Measurements from ENCODE around the gene RAB40C. TPM values are rescaled to one million over a fixed set of nuclear protein-coding genes. Genes with fewer than 3 reads are reported as not detected.

Gene RAB40C
- total and polyA plus RNA-seq, 9 of the 15 experiments (the other 6 are each of a cell fraction or from before 2014, with no cell fraction given) = 0.17 to 23.4 (median 8.7) TPM

DNA sequence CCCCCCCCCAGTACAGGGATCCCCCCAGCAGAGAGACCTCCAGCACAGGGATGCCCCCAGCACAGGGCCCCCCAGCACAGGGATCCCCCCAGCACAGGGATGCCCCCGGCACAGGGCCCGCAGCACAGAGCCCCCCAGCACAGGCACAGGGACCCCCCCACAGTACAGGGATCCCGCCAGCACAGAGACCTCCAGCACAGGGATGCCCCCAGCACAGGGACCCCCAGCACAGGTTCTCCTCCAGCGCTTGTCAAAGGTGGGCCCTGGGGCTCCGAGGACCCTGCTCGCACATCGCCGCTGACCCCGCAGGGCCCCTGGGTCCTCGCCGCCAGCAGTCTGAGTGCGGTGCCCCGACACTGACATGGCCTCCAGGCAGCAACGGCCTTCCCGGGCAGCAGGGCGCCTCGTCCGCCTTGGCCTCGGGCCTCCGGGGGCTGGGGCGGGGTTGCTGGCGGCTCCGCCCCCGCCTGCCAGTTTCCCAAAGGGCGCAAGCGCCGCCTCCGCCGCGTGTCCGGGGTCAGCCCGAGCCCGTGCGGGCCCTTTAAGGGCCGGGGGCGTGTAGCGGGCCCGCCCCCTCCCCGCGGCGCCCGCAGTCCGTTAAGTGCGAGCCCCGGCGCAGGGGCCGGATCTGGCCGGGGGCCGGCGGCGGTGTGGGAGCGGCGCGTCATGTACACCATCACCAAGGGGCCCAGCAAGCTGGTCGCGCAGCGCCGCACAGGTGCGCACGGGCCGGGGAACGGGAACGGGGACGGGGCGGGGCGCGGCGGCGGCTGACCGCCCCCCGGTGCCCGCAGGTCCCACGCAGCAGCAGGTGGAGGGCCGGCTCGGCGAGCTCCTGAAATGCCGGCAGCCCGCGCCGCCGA lies 51.7 kb downstream of the RAB40C start, which contains the start of gene MCRIP2 (continued):
- TF ChIP-seq, protein P1, sequence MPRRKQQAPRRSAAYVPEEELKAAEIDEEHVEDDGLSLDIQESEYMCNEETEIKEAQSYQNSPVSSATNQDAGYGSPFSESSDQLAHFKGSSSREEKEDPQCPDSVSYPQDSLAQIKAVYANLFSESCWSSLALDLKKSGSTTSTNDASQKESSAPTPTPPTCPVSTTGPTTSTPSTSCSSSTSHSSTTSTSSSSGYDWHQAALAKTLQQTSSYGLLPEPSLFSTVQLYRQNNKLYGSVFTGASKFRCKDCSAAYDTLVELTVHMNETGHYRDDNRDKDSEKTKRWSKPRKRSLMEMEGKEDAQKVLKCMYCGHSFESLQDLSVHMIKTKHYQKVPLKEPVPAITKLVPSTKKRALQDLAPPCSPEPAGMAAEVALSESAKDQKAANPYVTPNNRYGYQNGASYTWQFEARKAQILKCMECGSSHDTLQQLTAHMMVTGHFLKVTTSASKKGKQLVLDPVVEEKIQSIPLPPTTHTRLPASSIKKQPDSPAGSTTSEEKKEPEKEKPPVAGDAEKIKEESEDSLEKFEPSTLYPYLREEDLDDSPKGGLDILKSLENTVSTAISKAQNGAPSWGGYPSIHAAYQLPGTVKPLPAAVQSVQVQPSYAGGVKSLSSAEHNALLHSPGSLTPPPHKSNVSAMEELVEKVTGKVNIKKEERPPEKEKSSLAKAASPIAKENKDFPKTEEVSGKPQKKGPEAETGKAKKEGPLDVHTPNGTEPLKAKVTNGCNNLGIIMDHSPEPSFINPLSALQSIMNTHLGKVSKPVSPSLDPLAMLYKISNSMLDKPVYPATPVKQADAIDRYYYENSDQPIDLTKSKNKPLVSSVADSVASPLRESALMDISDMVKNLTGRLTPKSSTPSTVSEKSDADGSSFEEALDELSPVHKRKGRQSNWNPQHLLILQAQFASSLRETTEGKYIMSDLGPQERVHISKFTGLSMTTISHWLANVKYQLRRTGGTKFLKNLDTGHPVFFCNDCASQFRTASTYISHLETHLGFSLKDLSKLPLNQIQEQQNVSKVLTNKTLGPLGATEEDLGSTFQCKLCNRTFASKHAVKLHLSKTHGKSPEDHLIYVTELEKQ (CRISPR knock-in tag; IDR thresholded peaks at IDR 0.05) = no peak
- TF ChIP-seq UBTF (IDR thresholded peaks at IDR 0.05; ENCODE audit: borderline replicate concordance in 1 of 2, low read depth in 2 of 2, low read length in 2 of 2) = no peak
- TF ChIP-seq ZBTB26 (CRISPR knock-in tag; IDR thresholded peaks at IDR 0.05) = no peak
- no peak for TF ChIP-seq ZNF644 (tag; IDR thresholded peaks at IDR 0.05; ENCODE audit: low read depth)
- no peak for TF ChIP-seq RFX1 (IDR thresholded peaks at IDR 0.05)
- TF ChIP-seq POLR2H (tag; IDR thresholded peaks at IDR 0.05; ENCODE audit: low read depth) = peak; percentile 57
- TF ChIP-seq NONO (IDR thresholded peaks at IDR 0.05; ENCODE audit: low read depth in 2 of 2, low read length in 1 of 2) = peak in 1 of 2 experiments; percentile 56; a peak in 2 of 4 replicates
- TF ChIP-seq HOMEZ (CRISPR knock-in tag; IDR thresholded peaks at IDR 0.05) = no peak
- TF ChIP-seq SMARCE1 (IDR thresholded peaks at IDR 0.05) = no peak
- TF ChIP-seq, protein P2, sequence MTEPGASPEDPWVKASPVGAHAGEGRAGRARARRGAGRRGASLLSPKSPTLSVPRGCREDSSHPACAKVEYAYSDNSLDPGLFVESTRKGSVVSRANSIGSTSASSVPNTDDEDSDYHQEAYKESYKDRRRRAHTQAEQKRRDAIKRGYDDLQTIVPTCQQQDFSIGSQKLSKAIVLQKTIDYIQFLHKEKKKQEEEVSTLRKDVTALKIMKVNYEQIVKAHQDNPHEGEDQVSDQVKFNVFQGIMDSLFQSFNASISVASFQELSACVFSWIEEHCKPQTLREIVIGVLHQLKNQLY (CRISPR knock-in tag; conservative IDR thresholded peaks at IDR 0.05) = no peak
- no peak for TF ChIP-seq SRF (CRISPR knock-in tag; IDR thresholded peaks at IDR 0.05)
- TF ChIP-seq RBFOX2 (IDR thresholded peaks at IDR 0.05; ENCODE audit: low read depth, low read length) = peak; percentile 83
- TF ChIP-seq OTX1 (CRISPR knock-in tag; IDR thresholded peaks at IDR 0.05) = no peak
- no peak for TF ChIP-seq MBD1 (CRISPR knock-in tag; IDR thresholded peaks at IDR 0.05)
